ENCODE data around the gene DPEP1. TPM values are rescaled to one million over a fixed set of nuclear protein-coding genes. Genes with fewer than 3 reads are reported as not detected.
"Not testable (repeated sequence)": the region's sequence is repeated elsewhere in the genome, so short reads cannot be mapped to it uniquely, and the experiment has no call there.

DPEP1 gene
- polyA plus RNA-seq, 4 donors = 3.8 to 51.1 (median 27.2) TPM

- no peak for DNase-seq (ENCODE audit: low read depth in 4 of 4, low spot score in 3 of 4)
Observed at GRCh38 chr16:89615596-89616090, 2.2 kb downstream of the DPEP1 start.

- no peak for DNase-seq (ENCODE audit: low read depth in 4 of 4, low spot score in 3 of 4)
Observed at GRCh38 chr16:89616623-89617022, 3.2 kb downstream of the DPEP1 start.

- DNase-seq (ENCODE audit: low read depth in 4 of 4, low spot score in 3 of 4) = no peak
Observed at GRCh38 chr16:89617036-89617435, 3.6 kb downstream of the DPEP1 start.

GRCh38 chr16:89618109-89618998 is 4.9 kb downstream of the DPEP1 start:
- no peak for DNase-seq (ENCODE audit: low read depth in 4 of 4, low spot score in 3 of 4)

- no peak for DNase-seq (ENCODE audit: low read depth in 4 of 4, low spot score in 3 of 4)
Observed at GRCh38 chr16:89619840-89620239, 6.4 kb downstream of the DPEP1 start.

- no peak for DNase-seq (ENCODE audit: low read depth in 4 of 4, low spot score in 3 of 4)
Observed at GRCh38 chr16:89620406-89620841, 7.0 kb downstream of the DPEP1 start.

- DNase-seq (ENCODE audit: low read depth in 4 of 4, low spot score in 3 of 4) = no peak
Observed at GRCh38 chr16:89621136-89621697, 7.8 kb downstream of the DPEP1 start.

GRCh38 chr16:89621698-89622409 is 8.4 kb downstream of the DPEP1 start:
- no peak for DNase-seq (ENCODE audit: low read depth in 4 of 4, low spot score in 3 of 4)

- DNase-seq (ENCODE audit: low read depth in 4 of 4, low spot score in 3 of 4) = no peak
Observed at GRCh38 chr16:89623511-89624261, 10.2 kb downstream of the DPEP1 start.

GRCh38 chr16:89624777-89625761 is 11.6 kb downstream of the DPEP1 start:
- no peak for DNase-seq (ENCODE audit: low read depth in 4 of 4, low spot score in 3 of 4)

GRCh38 chr16:89629827-89630610 is 16.6 kb downstream of the DPEP1 start:
- DNase-seq (ENCODE audit: low read depth in 4 of 4, low spot score in 3 of 4) = no peak

GRCh38 chr16:89633064-89633631 is 19.7 kb downstream of the DPEP1 start:
- no peak for DNase-seq (ENCODE audit: low read depth in 4 of 4, low spot score in 3 of 4)

- DNase-seq (ENCODE audit: low read depth in 4 of 4, low spot score in 3 of 4) = not testable (repeated sequence)
Observed at GRCh38 chr16:89634463-89635385, 21.3 kb downstream of the DPEP1 start.

- no peak for DNase-seq (ENCODE audit: low read depth in 4 of 4, low spot score in 3 of 4)
Observed at GRCh38 chr16:89636663-89637062, 23.2 kb downstream of the DPEP1 start.

- no peak for DNase-seq (ENCODE audit: low read depth in 4 of 4, low spot score in 3 of 4)
Observed at GRCh38 chr16:89637379-89637778, 23.9 kb downstream of the DPEP1 start.

GRCh38 chr16:89638455-89638854 is 25.0 kb downstream of the DPEP1 start:
- no peak for DNase-seq (ENCODE audit: low read depth in 4 of 4, low spot score in 3 of 4)

GRCh38 chr16:89639385-89639784 is 25.9 kb downstream of the DPEP1 start:
- DNase-seq (ENCODE audit: low read depth in 4 of 4, low spot score in 3 of 4) = no peak
